ENCODE measurements around the gene LIFR. TPM values are rescaled to one million over a fixed set of nuclear protein-coding genes. Genes with fewer than 3 reads are reported as not detected.

The LIFR gene
- total and polyA plus RNA-seq, 12 donors = 9.2 to 118 (median 59.0) TPM

GRCh38 chr5:38563624-38564023 is 7.2 kb upstream of the LIFR start:
- TF ChIP-seq CTCF (IDR thresholded peaks at IDR 0.05) = no peak
- no peak for TF ChIP-seq POLR2A (IDR thresholded peaks at IDR 0.05)
- Histone ChIP-seq H3K27me3 (no peaks in the 10 kb centered on the region), H3K4me1 (replicated peaks in 1 of 2) (no peaks in the 10 kb centered on the region), H3K9me3 (replicated peaks in 1 of 3) (no peaks in the 10 kb centered on the region), H3K27ac (no peak overlapping the region), H3K4me3 (no peak overlapping the region), H3K36me3 (replicated peaks in 1 of 2) (no peaks in the 10 kb centered on the region)
- WGBS, 4 donors = 83 to 97% (median 93%) methylated on average over 5 of the region's 5 CpGs
- intact Hi-C loops (cut with DNase I) = no loop called here
- no peak for DNase-seq

- H3K27ac ChIP-seq = no peak overlapping the region
- no peak overlapping the region for H3K4me3 ChIP-seq
- intact Hi-C loops (cut with DNase I) = no loop called here
- 85 to 89% (median 86%) methylated on average over 5 of the region's 5 CpGs for WGBS, 4 donors
- no peaks in the 10 kb centered on the region for H3K27me3 ChIP-seq
- no peaks in the 10 kb centered on the region for H3K36me3 ChIP-seq (replicated peaks in 1 of 2)
- TF ChIP-seq CTCF (IDR thresholded peaks at IDR 0.05) (no peak), POLR2A (IDR thresholded peaks at IDR 0.05) (no peak)
- no peak for DNase-seq
- H3K4me1 ChIP-seq (replicated peaks in 1 of 2) = peaks cover 4 to 6% of the 10 kb centered on the region in 2 donors
- H3K9me3 ChIP-seq (replicated peaks in 1 of 3) = no peaks in the 10 kb centered on the region
Observed at GRCh38 chr5:38562444-38563210, 6.2 kb upstream of the LIFR start.

- no peaks in the 10 kb centered on the region for H3K36me3 ChIP-seq (replicated peaks in 1 of 2)
- no peak overlapping the region for H3K27ac ChIP-seq
- H3K27me3 ChIP-seq = no peaks in the 10 kb centered on the region
- DNase-seq = no peak
- TF ChIP-seq CTCF (IDR thresholded peaks at IDR 0.05) = no peak
- TF ChIP-seq POLR2A (IDR thresholded peaks at IDR 0.05) = no peak
- H3K4me3 ChIP-seq = no peak overlapping the region
- peaks cover 7 to 11% of the 10 kb centered on the region in 2 donors for H3K4me1 ChIP-seq (replicated peaks in 1 of 2)
- WGBS, 4 donors = 50 to 59% (median 53%) methylated on average over 3 of the region's 3 CpGs
- intact Hi-C loops (cut with DNase I) = loop anchor here (5.0 to 10.0 kb wide), 2 partner anchors 117 to 245 kb away; no protein-coding TSS in a partner anchor
- no peaks in the 10 kb centered on the region for H3K9me3 ChIP-seq (replicated peaks in 1 of 3)
Observed at GRCh38 chr5:38559428-38559827, 3.0 kb upstream of the LIFR start.

- Histone ChIP-seq H3K36me3 (replicated peaks in 1 of 2) (no peaks in the 10 kb centered on the region), H3K4me3 (peak overlapping the region in 2 of 4 donors; percentile 69 to 97), H3K27ac (peak overlapping the region in 2 of 5 donors; percentile 97 to 98), H3K4me1 (replicated peaks in 1 of 2) (peaks cover 7 to 11% of the 10 kb centered on the region in 2 donors), H3K27me3 (no peaks in the 10 kb centered on the region), H3K9me3 (replicated peaks in 1 of 3) (no peaks in the 10 kb centered on the region)
- intact Hi-C loops (cut with DNase I) = loop anchor here (5.0 to 10.0 kb wide), 2 partner anchors 115 to 247 kb away; no protein-coding TSS in a partner anchor
- 22 to 45% (median 38%) methylated on average over 6 of the region's 6 CpGs for WGBS, 4 donors
- no peak for DNase-seq
- TF ChIP-seq POLR2A (IDR thresholded peaks at IDR 0.05) (no peak), CTCF (IDR thresholded peaks at IDR 0.05) (no peak)
Observed at GRCh38 chr5:38557792-38558191, 1.3 kb upstream of the LIFR start.
